Esophagus muscularis mucosa (tissue), 3 donors: ENCODE results near the gene GPRIN1.

Source experiments
- CTCF ChIP-seq, 3 experiments: fragments of 200-600 bp in 2 of 3; fragments of 450-650 bp in 1 of 3; sonication (generic) in 2 of 3; IDR thresholded peaks; one replicate each; pipeline ENCODE4 v1.5.1; 2017 to 2019; ENCODE audit warnings: antibody characterized with exemption in 3 of 3, mild to moderate bottlenecking in 2 of 3, moderate library complexity in 1 of 3
- POLR2A ChIP-seq: fragments of 450-650 bp; IDR thresholded peaks from one replicate; pipeline ENCODE4 v1.6.1; 2017; ENCODE audit warnings: antibody characterized with exemption, moderate library complexity, mild to moderate bottlenecking, low read depth
- POLR2AphosphoS5 ChIP-seq, 2 donors: sonication (generic); formaldehyde crosslinking; IDR thresholded peaks; one replicate each; pipeline ENCODE4 v1.6.1; 2017; ENCODE audit warnings: antibody characterized with exemption in 2 of 2

- TF ChIP-seq POLR2AphosphoS5 (IDR thresholded peaks at IDR 0.05) (no peak), POLR2A (no peak), CTCF (IDR thresholded peaks at IDR 0.05) (no peak)
These were observed 44.1 kb downstream of the GPRIN1 start for GRCh38 chr5:176565760-176566288.
